MM.1S (cell line): Measurements from ENCODE around the gene U2AF1L4.

Experiments
- CTCF ChIP-seq: fragments of 300-600 bp; sonication (generic); IDR thresholded peaks from 2 replicates; pipeline ENCODE4 v1.5.1; 2016; ENCODE audit warnings: antibody characterized with exemption, low read length, mixed read lengths
- EZH2 ChIP-seq: fragments of 300-600 bp; sonication (generic); optimal IDR thresholded peaks from 2 replicates; pipeline ENCODE3; 2017; ENCODE audit warnings: low read depth, mild to moderate bottlenecking, antibody characterized with exemption, low read length, mixed read lengths
- EZH2phosphoT487 ChIP-seq: fragments of 300-600 bp; sonication (generic); IDR thresholded peaks from 2 replicates; pipeline ENCODE4 v1.6.1; 2018; ENCODE audit warnings: antibody characterized with exemption, low read length

GRCh38 chr19:35780717-35781116 is 35.5 kb upstream of the U2AF1L4 start:
- no peak for TF ChIP-seq CTCF
- no peak for TF ChIP-seq EZH2
- no peak for TF ChIP-seq EZH2phosphoT487
